Measurements from ENCODE around the gene FCMR.

- TF ChIP-seq, protein P1, sequence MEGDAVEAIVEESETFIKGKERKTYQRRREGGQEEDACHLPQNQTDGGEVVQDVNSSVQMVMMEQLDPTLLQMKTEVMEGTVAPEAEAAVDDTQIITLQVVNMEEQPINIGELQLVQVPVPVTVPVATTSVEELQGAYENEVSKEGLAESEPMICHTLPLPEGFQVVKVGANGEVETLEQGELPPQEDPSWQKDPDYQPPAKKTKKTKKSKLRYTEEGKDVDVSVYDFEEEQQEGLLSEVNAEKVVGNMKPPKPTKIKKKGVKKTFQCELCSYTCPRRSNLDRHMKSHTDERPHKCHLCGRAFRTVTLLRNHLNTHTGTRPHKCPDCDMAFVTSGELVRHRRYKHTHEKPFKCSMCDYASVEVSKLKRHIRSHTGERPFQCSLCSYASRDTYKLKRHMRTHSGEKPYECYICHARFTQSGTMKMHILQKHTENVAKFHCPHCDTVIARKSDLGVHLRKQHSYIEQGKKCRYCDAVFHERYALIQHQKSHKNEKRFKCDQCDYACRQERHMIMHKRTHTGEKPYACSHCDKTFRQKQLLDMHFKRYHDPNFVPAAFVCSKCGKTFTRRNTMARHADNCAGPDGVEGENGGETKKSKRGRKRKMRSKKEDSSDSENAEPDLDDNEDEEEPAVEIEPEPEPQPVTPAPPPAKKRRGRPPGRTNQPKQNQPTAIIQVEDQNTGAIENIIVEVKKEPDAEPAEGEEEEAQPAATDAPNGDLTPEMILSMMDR (IDR thresholded peaks at IDR 0.05), result no peak
- no peak for TF ChIP-seq EZH2 (IDR thresholded peaks at IDR 0.05; ENCODE audit: borderline replicate concordance, insufficient read depth, low read depth, low read length, poor library complexity, severe bottlenecking)
These were observed 31.4 kb upstream of the FCMR start for GRCh38 chr1:206953126-206953525.

All from B cell (primary cell).